Hippocampal formation (tissue), 2 donors: ENCODE measurements around the gene AIMP2.
A peak's percentile ranks its signal among the peaks of the same experiment; 100 is the strongest.
"Not testable (repeated sequence)": the region's sequence is repeated elsewhere in the genome, so short reads cannot be mapped to it uniquely, and the experiment has no call there.

ENCODE experiments used
- DNase-seq, 2 donors: peaks; one replicate each; lab custom pipeline; 2025; lab: John Stamatoyannopoulos, UW

Gene AIMP2

DNA sequence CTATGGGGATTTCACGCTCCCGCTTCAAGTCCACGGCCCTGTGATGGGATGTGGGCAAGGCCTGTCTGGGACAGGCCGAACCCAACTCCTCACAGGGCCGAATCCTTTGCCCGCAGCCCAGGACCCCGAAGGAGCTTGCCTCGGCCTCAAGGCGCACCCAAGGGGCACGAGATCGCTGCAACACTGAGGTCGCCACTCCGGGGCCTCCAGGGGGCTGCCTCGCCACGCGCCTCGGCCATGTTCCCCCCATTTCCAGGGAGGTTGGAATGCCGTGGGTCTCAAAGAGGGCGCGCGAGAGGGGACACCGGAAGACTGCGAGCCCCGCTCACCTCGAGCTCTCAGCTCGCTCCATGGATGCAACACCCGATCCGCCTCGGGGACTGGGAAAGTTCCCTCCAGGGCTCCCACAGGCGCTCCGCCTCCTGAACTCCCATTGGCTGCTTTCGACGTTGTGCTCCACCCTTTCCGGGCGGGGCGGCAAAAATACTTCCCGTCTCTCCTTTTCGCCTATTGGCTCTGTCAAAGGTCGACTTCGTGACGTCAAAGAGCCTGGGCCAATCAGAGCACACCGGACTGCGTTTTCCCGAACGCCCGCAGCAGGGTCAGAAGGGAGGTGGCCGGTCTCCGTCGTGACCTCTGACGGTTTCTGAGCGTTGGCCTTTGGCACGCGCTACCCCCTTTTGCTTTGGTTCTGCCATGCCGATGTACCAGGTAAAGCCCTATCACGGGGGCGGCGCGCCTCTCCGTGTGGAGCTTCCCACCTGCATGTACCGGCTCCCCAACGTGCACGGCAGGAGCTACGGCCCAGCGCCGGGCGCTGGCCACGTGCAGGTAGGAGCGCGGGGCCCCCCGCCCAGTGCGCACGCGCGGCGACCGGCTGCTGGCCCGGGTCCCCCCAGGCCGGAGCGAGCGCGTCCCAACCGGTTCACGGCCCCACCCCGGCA, at the start of gene AIMP2, which contains the start of gene PMS2:
AIMP2 (plus strand) TSS at position 605 of the 944 bp plus-strand sequence; CDS start at position 697, 92 bp downstream.
PMS2 (minus strand) TSS at position 382 of the 944 bp plus-strand sequence; CDS start at position 352, 30 bp downstream.
- DNase-seq = peak; percentile 96 to 98

DNA sequence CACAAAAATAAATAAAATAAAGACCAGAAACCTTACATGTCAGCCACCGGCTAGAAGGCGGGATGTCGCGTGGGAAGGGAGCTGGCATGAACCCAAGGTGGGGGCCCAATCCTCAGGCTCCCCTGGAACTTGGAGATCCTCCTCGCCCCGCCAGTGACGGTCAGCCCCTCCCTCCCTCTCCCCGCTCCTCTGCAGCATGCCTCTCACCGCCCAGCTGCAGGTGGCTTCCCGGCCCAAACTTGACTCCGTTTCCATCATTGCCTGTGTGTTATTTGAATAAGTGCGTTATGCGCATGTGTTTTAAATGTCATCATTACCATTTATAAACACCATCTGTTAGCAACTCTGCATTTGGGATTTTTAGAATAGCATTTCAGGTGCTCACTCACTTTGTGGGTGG, 45.9 kb upstream of the AIMP2 start:
- not testable (repeated sequence) for DNase-seq

DNA sequence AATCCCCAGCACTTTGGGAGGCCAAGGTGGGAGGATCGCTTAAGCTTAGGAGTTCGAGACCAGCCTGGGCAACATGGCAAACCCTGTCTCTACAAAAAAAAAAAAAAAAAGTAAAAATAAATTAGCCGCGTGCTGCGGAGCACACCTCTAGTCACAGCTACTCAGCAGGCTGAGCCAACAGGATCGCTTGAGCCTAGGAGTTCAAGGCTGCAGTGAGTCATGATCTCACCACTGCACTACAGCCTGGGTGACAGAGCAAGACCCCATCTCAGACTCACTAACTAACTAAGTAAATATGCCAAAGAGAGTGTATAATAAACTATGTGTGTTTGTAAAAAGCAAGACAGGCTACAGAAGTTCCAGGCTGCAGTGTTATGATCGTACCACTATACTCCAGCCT, 45.3 kb upstream of the AIMP2 start:
- DNase-seq = not testable (repeated sequence)

DNA sequence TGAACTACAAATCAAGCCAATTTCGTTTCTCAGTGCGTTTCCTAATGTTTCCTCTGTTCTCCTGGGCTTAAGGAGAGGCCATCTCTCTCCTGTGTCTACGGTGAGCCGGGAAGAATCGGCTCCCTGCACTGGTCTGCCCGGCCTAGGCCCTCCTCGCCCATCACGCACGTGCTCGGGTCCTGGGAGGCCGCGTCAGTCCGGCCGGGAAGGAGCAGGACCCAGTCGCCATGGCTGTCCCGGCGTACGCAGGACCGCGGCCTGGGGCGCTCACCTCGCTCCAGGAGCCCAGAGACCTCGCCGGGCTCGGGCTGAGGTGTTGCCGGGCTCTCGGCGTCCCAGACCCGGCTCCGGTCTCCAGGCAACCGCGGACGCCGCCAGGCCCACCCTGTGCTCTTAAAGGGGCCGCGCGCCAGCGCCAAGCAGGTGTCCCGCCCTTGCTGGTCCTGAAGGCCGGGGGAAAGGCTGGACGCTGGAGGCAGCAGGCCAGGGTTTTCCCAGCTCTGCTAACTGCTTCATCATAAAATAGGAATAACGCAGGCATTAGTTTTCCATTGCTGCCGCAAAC, 38.6 kb upstream of the AIMP2 start, which contains the start of gene RSPH10B:
RSPH10B (minus strand) TSS at position 343 of the 565 bp plus-strand sequence. CDS start 3,573 bp downstream, outside the sequence.
- not testable (repeated sequence) for DNase-seq

DNA sequence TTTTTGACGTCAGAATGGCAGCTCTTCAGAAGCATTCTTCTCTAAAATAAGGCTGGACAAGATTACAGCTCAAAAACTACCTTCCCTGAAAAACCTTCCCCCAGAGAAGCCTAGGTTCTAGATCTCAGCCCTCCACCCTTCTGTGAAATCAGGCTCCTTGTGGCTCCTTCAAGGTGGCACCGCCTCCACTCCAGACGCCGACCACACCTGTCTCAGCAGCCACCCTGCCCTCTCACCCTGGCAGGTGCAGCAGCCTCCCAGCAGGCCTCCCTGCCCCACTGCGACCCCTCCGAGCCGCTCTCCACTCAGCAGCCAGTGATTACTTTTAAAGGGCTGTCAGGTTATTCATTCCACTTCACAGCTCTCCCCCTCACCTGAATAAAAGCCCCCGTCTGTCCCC, 35.5 kb upstream of the AIMP2 start:
- DNase-seq = not testable (repeated sequence)

DNA sequence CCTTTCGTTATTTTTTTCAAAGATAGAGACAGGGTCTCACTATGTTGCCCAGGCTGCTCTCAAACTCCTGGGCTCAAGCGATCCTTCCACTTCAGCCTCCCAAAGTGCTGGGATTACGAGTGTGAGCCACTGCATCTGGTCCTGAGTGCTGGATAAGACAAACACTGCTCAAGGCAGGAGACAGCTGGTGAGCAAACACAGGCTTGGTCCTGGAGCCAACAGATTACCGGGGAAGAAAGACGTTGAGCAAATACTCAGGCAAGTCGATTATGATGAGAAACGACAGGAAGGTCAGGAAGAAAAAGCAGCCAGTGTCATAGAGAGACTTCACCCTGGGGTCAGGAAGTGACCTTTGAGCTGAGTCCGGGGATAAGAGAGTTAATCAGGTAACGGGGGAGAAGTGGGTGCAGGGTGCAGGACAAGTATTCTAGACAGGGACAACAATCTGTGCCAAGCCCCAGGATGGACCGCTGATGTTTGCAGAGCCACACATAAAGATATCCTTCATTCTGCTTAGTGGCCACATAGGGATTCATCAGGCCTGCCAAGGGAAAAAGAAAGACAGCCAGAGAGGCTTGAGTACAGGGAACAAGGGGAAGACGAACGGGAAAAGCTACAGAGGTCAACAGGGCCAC, 29.3 kb upstream of the AIMP2 start:
- DNase-seq = not testable (repeated sequence)

DNA sequence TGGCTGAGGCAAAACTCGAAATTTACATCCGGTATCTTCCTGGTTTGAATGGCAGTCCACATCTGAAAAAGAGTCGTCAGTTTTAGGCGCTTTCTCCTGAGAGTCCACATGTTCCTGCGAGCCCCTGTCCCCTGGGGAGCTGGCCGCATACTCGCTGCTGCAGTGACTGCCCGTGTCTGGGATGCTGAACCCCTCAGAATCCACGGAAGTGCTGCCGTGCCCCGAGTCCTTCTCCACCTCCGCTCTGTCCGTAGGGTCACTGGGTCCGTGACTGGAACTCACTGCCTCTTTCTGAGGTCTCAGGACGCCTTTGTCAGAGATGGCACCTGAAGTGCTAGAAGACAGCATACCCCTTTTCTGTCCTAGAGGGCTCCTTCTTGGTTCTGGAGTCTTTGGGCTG, 22.0 kb upstream of the AIMP2 start:
- not testable (repeated sequence) for DNase-seq

DNA sequence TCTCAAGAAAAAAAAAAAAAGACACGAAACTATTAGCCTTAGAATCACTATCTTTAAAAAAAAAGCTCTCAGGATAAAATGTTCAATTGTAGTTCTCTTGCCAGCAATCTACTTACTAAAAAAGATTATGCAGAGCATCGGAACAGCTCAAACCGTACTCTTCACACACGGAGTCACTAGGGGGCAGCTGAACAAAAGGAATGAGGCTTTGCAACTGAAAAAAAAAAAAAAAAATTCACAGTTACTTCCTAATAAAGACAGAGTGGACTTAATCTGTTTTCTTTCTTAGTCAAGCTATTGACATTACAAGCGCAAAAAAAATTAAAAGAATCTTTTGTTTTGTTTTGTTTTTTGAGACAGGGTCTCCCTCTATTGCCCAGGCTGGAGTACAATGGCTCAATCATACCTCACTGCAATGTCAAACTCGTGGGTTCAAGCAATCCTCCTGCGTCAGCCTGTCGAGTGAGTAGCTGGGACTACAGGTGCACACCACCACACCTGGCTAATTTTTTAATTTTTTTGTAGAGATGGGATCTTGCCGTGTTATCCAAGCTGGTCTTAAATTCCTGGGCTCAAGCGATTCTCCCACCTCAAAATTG, 11.8 kb upstream of the AIMP2 start:
- DNase-seq = peak; percentile 17 to 68

DNA sequence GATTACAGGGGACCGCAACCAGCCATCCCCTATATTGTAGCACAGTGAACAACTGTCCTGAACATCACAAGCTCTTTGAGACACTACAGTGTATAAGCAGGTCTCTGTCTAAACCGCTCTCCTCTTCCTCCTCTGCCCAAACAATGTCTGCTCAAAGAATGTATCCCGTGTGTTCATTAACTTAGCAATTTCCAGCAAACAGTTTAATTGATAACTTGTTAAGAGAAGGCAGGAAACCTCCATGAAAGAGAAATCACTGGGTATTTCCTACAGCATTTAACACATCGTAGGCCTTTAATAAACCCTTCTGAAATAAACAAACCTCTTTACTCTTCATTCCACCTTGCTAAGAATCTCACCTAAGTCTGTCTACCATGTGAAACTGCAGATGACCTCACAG, 1.7 kb upstream of the AIMP2 start:
- DNase-seq = no peak

DNA sequence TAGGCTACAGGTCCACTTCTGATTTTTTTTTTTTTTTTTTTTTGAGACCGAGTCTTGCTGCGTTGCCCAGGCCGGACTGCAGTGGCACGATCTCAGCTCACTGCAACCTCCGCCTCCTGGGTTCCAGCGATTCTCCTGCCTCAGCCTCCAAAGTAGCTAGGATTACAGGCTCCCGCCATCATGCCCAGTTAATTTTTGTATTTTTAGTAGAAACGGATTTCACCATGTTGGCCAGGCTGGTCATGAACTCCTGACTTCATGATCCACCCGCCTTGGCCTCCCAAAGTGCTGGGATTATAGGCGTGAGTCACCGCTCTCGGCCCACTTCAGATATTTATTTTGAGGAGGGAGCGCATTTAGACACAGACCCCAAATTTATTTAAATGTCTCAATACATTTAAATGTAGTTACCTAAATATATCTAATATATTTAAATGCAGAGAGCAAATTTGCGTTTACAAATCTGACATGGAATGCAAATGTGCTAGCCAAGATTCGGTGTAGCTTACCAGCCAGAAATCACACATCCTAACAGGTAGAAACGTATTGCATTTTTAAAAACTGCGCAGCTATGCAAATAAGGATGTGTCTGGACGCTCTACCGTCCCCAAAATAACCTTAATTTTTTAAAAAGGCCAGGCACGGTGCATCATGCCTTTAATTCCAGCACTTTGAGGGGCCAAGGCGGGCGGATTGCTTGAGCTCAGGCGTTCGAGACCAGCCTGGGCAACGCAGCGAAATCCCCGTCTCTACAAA, 1.1 kb upstream of the AIMP2 start:
- DNase-seq = not testable (repeated sequence)

DNA sequence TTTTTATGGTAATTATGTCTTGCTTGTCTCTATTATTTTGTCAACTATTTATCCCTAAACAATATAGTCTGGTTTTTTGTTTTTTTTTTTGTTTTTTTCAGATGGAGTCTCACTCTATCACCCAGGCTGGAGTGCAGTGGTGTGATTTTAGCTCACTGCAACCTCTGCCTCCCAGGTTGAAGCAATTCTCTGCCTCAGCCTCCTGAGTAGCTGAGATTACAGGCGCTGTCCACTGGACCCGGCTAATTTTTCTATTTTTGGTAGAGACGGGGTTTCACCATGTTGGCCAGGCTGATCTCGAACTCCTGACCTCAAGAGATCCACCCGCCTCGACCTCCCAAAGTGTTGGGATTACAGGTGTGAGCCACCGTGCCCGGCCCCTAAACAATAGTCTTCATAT, 1.3 kb downstream of the AIMP2 start:
- DNase-seq = not testable (repeated sequence)

DNA sequence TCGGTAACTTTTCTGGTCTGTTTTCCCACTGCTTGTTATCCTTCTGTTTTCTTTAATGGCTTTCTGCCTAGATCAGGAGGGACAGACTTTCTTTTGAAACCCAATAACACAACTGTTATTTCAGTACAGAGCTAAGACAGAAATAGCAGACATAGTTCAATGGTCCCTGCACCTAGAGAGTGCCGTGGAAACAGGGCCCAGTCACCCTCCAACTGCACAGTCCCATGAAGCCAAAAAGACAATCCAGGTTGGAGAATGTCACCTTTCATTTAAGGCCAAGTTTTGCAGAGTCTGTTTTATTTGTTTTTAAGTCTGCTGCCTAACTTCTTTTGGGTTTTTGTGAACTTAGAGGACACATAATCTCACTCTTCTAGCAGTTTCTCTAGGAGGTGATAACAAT, 2.5 kb downstream of the AIMP2 start:
- no peak for DNase-seq

DNA sequence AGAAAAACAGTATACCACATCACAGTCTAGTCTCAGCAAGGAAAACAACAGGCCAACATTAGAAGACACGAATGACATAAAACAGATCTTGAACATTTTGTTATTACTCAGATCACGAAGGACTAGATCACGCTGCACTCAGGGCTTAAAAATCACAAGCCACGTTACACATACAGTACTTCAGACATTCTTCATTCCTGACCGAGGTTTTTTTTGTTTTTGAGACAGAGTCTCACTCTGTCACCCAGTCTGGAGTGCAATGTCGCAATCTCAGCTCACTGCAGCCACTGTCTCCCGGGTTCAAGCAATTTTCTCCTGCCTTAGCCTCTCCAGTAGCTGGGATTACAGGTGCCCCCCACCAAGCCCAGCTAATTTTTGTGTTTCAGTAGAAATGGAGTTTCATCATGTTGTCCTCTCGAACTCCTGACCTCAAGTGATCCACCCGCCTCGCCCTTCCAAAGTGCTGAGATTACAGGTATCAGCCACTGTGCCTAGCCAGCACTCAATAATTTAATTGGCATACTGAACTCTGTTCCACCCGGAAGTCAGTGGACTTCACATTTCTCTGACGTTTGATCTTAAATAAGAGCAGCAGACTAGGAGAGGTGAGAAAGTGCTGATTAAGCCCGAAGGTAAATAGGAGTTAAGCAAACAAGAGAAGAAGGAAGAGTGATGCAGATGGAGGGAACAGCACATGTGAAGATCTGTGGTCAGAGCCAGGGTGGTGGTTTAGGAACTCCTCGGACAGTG, 3.5 kb downstream of the AIMP2 start:
- no peak for DNase-seq

DNA sequence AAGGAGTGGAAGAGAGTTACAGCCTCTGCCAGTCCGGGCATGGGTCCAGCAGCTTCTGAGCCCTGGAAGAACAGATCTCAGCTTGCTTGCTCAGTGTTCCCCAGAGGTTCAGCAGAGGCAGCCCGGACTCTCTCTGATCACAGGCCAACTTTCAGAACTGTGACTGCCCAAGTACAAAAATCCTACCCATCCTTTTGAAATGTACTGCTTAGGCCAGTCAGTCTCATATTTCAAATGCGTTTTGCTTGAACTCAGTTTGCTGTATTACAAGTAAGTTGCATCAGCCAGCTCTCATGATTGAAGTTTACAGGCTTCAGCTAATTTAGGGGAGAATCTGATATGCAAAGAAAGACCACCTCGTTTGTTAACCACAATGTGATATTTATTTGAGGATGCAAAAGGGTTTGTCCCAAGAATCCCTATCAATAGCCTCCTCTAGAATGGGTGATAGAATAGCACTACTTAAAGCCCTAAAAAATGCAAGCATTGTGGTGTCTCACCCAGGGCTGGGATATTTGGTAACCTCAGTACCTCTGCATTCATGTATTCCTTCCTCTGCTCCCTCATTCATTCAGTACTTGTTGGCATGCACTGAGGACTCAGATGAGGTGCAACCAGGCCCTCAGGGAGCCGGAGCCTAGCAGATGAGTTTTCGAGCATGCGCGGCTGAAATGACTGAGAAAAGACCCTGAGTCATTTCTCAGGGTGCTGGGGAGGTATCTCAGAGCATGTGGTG, 7.0 kb downstream of the AIMP2 start:
- no peak for DNase-seq

DNA sequence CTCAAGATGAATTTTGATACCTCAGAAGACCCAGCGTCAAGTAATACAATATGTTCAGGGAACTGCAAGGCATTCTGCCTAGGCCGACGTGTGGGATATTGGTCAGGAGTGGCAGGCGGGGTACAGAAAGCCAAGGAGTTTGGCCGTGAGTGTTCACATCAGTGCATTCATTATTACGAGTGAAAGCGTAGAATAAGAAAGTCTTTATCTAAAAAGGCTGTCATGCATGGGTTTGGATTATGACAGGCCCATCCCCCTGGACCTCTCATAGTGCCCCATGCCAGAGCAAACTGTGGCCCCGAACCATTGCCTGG, 7.5 kb downstream of the AIMP2 start:
- no peak for DNase-seq

DNA sequence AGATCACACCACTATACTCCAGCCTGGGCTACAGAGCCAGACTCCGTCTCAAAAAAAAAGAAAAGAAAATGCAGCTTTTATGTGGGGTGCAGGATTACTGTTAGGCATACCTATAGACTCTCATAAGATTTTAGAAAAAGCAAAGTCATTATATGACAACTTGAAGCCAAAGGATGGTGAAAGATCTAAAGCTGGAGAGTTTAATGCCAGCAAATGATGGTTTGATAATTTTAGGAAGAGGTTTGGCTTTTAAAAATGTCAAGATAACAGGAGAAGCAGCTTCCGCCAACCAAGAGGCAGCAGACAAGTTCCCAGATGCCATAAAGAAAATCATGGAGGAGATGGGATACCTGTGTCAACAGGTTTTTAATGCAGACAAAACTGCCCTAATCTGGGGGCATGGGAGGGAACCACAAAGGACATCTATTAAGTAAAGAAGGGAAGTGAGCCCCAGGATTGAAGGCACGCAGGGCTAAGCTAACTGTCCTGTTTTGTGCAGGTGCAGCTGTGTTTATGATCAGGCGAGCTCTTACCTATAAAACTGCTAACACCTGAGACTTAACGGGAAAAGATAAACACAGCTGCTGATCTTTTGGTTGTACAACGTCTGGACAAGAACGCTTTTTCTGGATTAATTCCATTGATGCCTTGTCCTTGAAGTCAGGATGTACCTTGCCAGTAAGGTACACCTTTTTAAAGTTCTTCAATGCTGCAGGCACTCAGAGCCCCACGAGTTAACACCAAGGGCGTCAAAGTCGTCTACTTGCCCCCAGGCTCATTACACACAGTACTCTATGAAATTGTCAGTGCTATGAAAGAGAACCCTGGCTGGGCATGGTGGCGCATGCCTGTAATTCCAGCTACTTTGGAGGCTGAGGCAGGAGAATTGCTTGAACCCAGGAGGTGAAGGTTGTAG, 11.6 kb downstream of the AIMP2 start:
- DNase-seq = no peak

DNA sequence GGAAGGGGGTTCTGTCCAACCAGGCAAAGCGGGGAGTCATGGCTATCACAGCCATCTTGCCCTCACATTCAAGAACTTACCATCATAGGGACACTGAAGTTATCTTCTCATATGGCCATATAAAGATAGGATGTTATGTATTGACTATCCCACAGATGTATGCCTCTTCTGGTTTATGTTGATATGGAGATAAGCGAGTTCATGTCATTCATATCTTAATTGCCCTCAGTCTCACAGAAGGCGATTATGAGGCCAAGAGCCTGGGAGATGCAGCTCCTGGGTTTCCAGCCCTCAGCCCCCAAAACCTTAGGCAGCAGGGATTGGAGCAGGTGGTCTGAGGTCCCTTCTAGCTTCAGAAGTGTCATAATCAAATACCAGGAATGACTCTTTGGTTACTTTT, 13.6 kb downstream of the AIMP2 start:
- no peak for DNase-seq

DNA sequence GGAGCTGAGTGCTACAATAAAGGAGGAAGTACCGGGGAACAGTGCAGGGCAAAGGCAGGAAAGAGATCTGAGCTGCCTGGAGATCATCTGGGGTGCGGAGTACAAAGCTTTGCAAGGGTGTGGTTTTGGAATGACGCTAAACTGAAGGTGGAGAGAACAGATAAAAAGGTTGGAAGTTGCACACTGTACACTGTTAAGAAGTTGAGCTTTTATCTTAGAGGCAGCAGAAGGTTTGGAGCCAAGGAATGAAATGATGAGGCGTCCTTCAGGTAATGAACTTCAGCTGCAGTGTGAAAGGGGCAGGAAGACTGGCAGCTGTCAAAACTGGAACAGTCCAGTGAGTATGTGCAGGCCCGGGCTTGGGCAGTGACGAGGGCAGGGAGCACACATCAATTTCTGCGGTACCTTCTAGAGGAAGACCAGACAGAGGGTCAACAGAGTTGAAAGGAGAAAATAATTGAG, 14.9 kb downstream of the AIMP2 start:
- DNase-seq = no peak
